Type B pancreatic cell (in vitro differentiated cells): ENCODE measurements around the gene SEPTIN3. TPM values are rescaled to one million over a fixed set of nuclear protein-coding genes. Genes with fewer than 3 reads are reported as not detected.

Experiments
- DNase-seq: peaks from one replicate; pipeline ENCODE4 v3.0.0; 2021; ENCODE audit warnings: mixed read lengths; ENCODE audit not compliant: unreplicated experiment; ENCODE audit errors: extremely low spot score
- H3K27ac Mint-ChIP-seq: 2 replicates; pipeline ENCODE4 v1.8.0; 2021; ENCODE audit warnings: mild to moderate bottlenecking, mixed read lengths
- H3K27me3 Mint-ChIP-seq: 2 replicates; pipeline ENCODE4 v1.8.0; 2021; ENCODE audit warnings: mixed read lengths
- H3K36me3 Mint-ChIP-seq: 2 replicates; pipeline ENCODE4 v1.8.0; 2021; ENCODE audit warnings: mixed read lengths
- H3K4me1 Mint-ChIP-seq: one replicate; pipeline ENCODE4 v1.8.0; 2021; ENCODE audit warnings: mixed read lengths; ENCODE audit not compliant: unreplicated experiment
- H3K4me3 Mint-ChIP-seq: 2 replicates; pipeline ENCODE4 v1.8.0; 2021; ENCODE audit warnings: mild to moderate bottlenecking, mixed read lengths
- H3K9me3 Mint-ChIP-seq: 2 replicates; pipeline ENCODE4 v1.8.0; 2021; ENCODE audit warnings: mixed read lengths
- CTCF ChIP-seq: fragments of 200-600 bp; sonication (generic); conservative IDR thresholded peaks from 2 replicates; pipeline ENCODE4 v1.5.0; 2021; ENCODE audit warnings: antibody characterized with exemption, mild to moderate bottlenecking
- total RNA-seq: library from RNA; stranded (reverse); gene quantifications from 2 replicates; pipeline ENCODE4 v1.2.1, GENCODE V29; 2021; ENCODE audit warnings: low replicate concordance

Gene SEPTIN3
- total RNA-seq, 1 donor from 2014 or later: 16.3 TPM

GRCh38 chr22:41932353-41932752 is 36.9 kb upstream of the SEPTIN3 start:
- H3K27me3 Mint-ChIP-seq: peaks cover 9% of the 10 kb centered on the region
- no peaks in the 10 kb centered on the region for H3K9me3 Mint-ChIP-seq
- TF ChIP-seq CTCF: no peak
- no peaks in the 10 kb centered on the region for H3K4me1 Mint-ChIP-seq
- H3K4me3 Mint-ChIP-seq: no peak overlapping the region
- H3K27ac Mint-ChIP-seq: no peak overlapping the region
- DNase-seq: no peak
- H3K36me3 Mint-ChIP-seq: no peaks in the 10 kb centered on the region

GRCh38 chr22:41933411-41934177 is 35.6 kb upstream of the SEPTIN3 start:
- Mint-ChIP-seq H3K27ac (no peak overlapping the region), H3K36me3 (no peaks in the 10 kb centered on the region), H3K9me3 (no peaks in the 10 kb centered on the region)

DNA sequence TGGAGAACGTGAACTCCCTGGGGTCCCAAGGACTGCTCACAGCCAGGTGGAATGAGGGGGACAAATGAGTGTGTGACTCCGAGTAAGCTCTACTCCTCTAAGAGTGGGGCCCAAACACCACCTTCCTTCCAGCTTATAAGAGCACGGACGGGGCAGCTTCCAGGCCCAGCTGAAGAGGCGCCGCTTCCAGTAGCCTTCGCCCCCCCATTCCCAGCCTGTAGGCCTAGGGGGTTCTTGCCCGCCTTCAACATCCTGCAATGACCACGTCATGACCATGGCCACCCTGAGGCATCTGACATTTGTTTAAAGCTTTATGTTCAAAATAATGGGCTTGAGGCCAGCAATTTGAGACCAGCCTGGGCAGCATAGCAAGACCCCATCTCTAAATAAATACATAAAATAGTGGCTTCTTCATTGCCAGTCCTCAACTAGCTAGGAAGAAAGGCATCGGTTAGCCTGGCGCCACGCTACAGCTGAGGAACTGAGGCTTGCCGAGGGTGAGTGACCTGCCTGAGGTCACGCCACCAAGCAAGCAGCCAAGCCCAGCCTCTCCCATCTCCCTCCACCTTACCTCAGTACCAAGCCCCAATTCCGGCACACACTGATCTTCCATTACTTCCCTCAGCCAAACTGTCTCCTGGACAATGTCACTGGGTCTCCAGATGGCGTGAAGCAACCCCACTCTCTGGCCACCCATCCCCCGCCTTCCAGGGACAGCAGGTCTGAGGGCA is 34.8 kb upstream of the SEPTIN3 start:
- no peaks in the 10 kb centered on the region for H3K9me3 Mint-ChIP-seq
- TF ChIP-seq CTCF: no peak

More at GRCh38 chr22:41933411-41934177, 35.6 kb upstream of the SEPTIN3 start:
- H3K4me3 Mint-ChIP-seq: no peak overlapping the region
- DNase-seq: no peak
- no peak for TF ChIP-seq CTCF
- no peaks in the 10 kb centered on the region for H3K4me1 Mint-ChIP-seq
- H3K27me3 Mint-ChIP-seq: no peaks in the 10 kb centered on the region

DNA sequence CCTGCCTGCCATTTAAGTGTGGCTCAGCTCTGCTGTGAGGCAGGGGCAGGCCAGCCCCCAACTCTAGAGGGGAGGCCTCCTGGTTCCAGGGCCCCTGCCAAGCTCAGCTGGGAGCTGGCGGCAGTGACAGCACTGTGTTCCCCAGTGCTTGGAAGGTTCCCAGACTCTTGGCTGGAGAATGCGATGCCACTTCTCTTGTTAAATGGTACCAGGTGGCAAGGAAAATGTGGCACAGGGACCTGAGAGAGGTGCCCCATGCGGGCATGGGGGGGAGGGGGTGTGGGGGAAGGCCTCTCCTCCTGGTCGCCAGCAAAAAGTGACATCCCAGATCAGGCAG is 34.3 kb upstream of the SEPTIN3 start:
- no peaks in the 10 kb centered on the region for H3K27me3 Mint-ChIP-seq
- no peak for TF ChIP-seq CTCF

More for the DNA sequence above, 34.8 kb upstream of the SEPTIN3 start:
- Mint-ChIP-seq H3K4me1 (no peaks in the 10 kb centered on the region), H3K27me3 (no peaks in the 10 kb centered on the region), H3K4me3 (no peak overlapping the region), H3K27ac (no peak overlapping the region), H3K36me3 (no peaks in the 10 kb centered on the region)
- no peak for DNase-seq

DNA sequence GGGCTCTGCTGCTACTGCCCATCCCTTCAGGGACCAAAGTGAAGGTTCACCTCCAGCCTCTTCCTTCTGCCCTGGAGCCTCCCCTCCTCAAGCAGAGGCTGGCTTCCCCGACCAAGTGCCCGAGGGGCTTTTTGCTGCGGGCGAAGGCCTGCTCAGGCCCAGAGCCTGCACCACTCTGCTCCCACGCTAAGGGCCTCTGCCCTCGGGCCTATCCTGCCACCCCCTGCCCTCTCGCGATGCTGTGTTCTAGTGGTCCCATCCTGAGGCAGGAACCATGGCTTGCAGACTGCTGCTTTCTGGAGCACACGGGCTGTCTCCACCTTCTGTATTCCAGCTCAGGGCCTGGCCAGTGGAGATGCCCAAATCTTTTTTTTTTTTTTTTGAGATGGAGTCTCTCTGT is 33.7 kb upstream of the SEPTIN3 start:
- DNase-seq: no peak
- TF ChIP-seq CTCF: no peak
- H3K9me3 Mint-ChIP-seq: no peaks in the 10 kb centered on the region

More for the DNA sequence above, 34.3 kb upstream of the SEPTIN3 start:
- H3K9me3 Mint-ChIP-seq: no peaks in the 10 kb centered on the region
- peaks cover 2% of the 10 kb centered on the region for H3K36me3 Mint-ChIP-seq
- no peak overlapping the region for H3K4me3 Mint-ChIP-seq
- no peak for DNase-seq
- H3K27ac Mint-ChIP-seq: no peak overlapping the region
- H3K4me1 Mint-ChIP-seq: peaks cover 3% of the 10 kb centered on the region

More for the DNA sequence above, 33.7 kb upstream of the SEPTIN3 start:
- H3K27me3 Mint-ChIP-seq: no peaks in the 10 kb centered on the region
- H3K4me1 Mint-ChIP-seq: peaks cover 6% of the 10 kb centered on the region
- H3K36me3 Mint-ChIP-seq: peaks cover 5% of the 10 kb centered on the region
- no peak overlapping the region for H3K27ac Mint-ChIP-seq
- H3K4me3 Mint-ChIP-seq: no peak overlapping the region
